NCI-H69 (cell line): ENCODE results near the gene TAPBPL.

ENCODE experiments used
- DNase-seq: peaks from one replicate; lab custom pipeline; 2025; lab: John Stamatoyannopoulos, UW

Gene TAPBPL

GRCh38 chr12:6435961-6436715, 15.7 kb upstream of the TAPBPL start:
- no peak for DNase-seq

GRCh38 chr12:6437586-6437985, 14.3 kb upstream of the TAPBPL start:
- DNase-seq: no peak

- DNase-seq: no peak
Observed at GRCh38 chr12:6438345-6438744, 13.5 kb upstream of the TAPBPL start.

- DNase-seq: no peak
Observed at GRCh38 chr12:6440391-6440790, 11.5 kb upstream of the TAPBPL start.

GRCh38 chr12:6442836-6443235, 9.0 kb upstream of the TAPBPL start:
- DNase-seq: no peak

- DNase-seq: no peak
Observed at GRCh38 chr12:6443361-6443983, 8.4 kb upstream of the TAPBPL start.

- DNase-seq: no peak
Observed at GRCh38 chr12:6444031-6444430, 7.8 kb upstream of the TAPBPL start.

- no peak for DNase-seq
Observed at GRCh38 chr12:6444704-6445688, 6.8 kb upstream of the TAPBPL start, which contains the start of gene CD27. CD27 (plus strand) TSS chr12:6444955; CDS start chr12:6445096, 141 bp downstream.

- peak; percentile 18 for DNase-seq
Observed at GRCh38 chr12:6450091-6450868, 1.6 kb upstream of the TAPBPL start.

- no peak for DNase-seq
Observed at GRCh38 chr12:6450869-6451347, 934 bp upstream of the TAPBPL start.

- DNase-seq: no peak
Observed at GRCh38 chr12:6452245-6452943, 552 bp downstream of the TAPBPL start.

- DNase-seq: no peak
Observed at GRCh38 chr12:6452944-6453630, 1.2 kb downstream of the TAPBPL start.

- DNase-seq: no peak
Observed at GRCh38 chr12:6457220-6457945, 5.5 kb downstream of the TAPBPL start.

GRCh38 chr12:6458281-6459003, 6.6 kb downstream of the TAPBPL start:
- DNase-seq: no peak

GRCh38 chr12:6459004-6459337, 7.1 kb downstream of the TAPBPL start:
- DNase-seq: peak; percentile 32

- no peak for DNase-seq
Observed at GRCh38 chr12:6460751-6461371, 9.0 kb downstream of the TAPBPL start.

- DNase-seq: no peak
Observed at GRCh38 chr12:6461401-6462233, 9.8 kb downstream of the TAPBPL start.
